ENCODE data around the gene ALCAM. TPM values are rescaled to one million over a fixed set of nuclear protein-coding genes. Genes with fewer than 3 reads are reported as not detected.

Gene ALCAM
- total RNA-seq, 1 experiment from 2014 or later, result 32.3 TPM

GRCh38 chr3:105513886-105514285 is 147.2 kb downstream of the ALCAM start:
- no TSS peak for BruUV-seq (replicated peaks)
- in situ Hi-C loops (cut with HindIII; ENCODE audit: low pct_unique_long_range_greater_than_20kb, low sequenced_read_pairs) (no loop called here), intact Hi-C loops (cut with micrococcal nuclease; ENCODE audit: unreplicated experiment) (no loop called here)
- H3K27ac ChIP-seq (ENCODE audit: low read length), result no peak overlapping the region
- H3K27me3 ChIP-seq (ENCODE audit: control insufficient read depth, insufficient read depth, low read length), result no peaks in the 10 kb centered on the region
- DNase-seq (ENCODE audit: low read depth, low spot score) (no peak), ATAC-seq (no peak)
- TF ChIP-seq POLR2AphosphoS5 (IDR thresholded peaks at IDR 0.05; ENCODE audit: low read depth, low read length) (no peak), TCF7L2 (IDR thresholded peaks at IDR 0.05; ENCODE audit: low read depth, low read length) (no peak), SIN3A (IDR thresholded peaks at IDR 0.05; ENCODE audit: borderline replicate concordance, insufficient read depth, low read depth, low read length) (no peak), CTCF (IDR thresholded peaks at IDR 0.05) (no peak)
- no peak overlapping the region for H3K4me3 ChIP-seq (ENCODE audit: low read depth in 2 of 2, low read length in 2 of 2)
- no peaks in the 10 kb centered on the region for H3K9me3 ChIP-seq (ENCODE audit: control insufficient read depth, insufficient read depth, low read depth, low read length)
- ChIA-PET POLR2A (no interaction called here), CTCF (no interaction called here)
- H3K4me1 ChIP-seq (ENCODE audit: control insufficient read depth, insufficient read depth, low read length), result no peaks in the 10 kb centered on the region
- H3K36me3 ChIP-seq (ENCODE audit: control insufficient read depth, insufficient read depth, low read length), result no peaks in the 10 kb centered on the region

- Histone ChIP-seq H3K36me3 (ENCODE audit: control insufficient read depth, insufficient read depth, low read length) (no peaks in the 10 kb centered on the region), H3K4me3 (ENCODE audit: low read depth in 2 of 2, low read length in 2 of 2) (no peak overlapping the region), H3K27ac (ENCODE audit: low read length) (no peak overlapping the region), H3K4me1 (ENCODE audit: control insufficient read depth, insufficient read depth, low read length) (no peaks in the 10 kb centered on the region), H3K9me3 (ENCODE audit: control insufficient read depth, insufficient read depth, low read depth, low read length) (no peaks in the 10 kb centered on the region), H3K27me3 (ENCODE audit: control insufficient read depth, insufficient read depth, low read length) (no peaks in the 10 kb centered on the region)
- in situ Hi-C loops (cut with HindIII; ENCODE audit: low pct_unique_long_range_greater_than_20kb, low sequenced_read_pairs), result no loop called here
- no peak for ATAC-seq
- no peak for DNase-seq (ENCODE audit: low read depth, low spot score)
- intact Hi-C loops (cut with micrococcal nuclease; ENCODE audit: unreplicated experiment), result loop anchor here (5.0 kb wide), 1 partner anchor 148 kb away; the partner anchor contains the start of gene ALCAM
- TF ChIP-seq SIN3A (IDR thresholded peaks at IDR 0.05; ENCODE audit: borderline replicate concordance, insufficient read depth, low read depth, low read length) (no peak), REST (IDR thresholded peaks at IDR 0.05; ENCODE audit: insufficient read depth in 1 of 2, low read depth in 2 of 2, low read length in 1 of 2) (no peak), POLR2AphosphoS5 (IDR thresholded peaks at IDR 0.05; ENCODE audit: low read depth, low read length) (no peak), CTCF (IDR thresholded peaks at IDR 0.05) (no peak), TCF7L2 (IDR thresholded peaks at IDR 0.05; ENCODE audit: low read depth, low read length) (no peak)
- BruUV-seq (replicated peaks), result no TSS peak
- ChIA-PET CTCF (no interaction called here), POLR2A (no interaction called here)
Observed at GRCh38 chr3:105515372-105515771, 148.7 kb downstream of the ALCAM start.

Measured in Panc1 (cell line).